Panc1 (cell line): ENCODE data around the gene ATP5IF1. TPM values are rescaled to one million over a fixed set of nuclear protein-coding genes. Genes with fewer than 3 reads are reported as not detected.

Experiments used
- ATAC-seq: fragments of 200-7000 bp; cut with Tn5 transposase; 2 replicates; pipeline ENCODE4 v1.9.1; 2020; ENCODE audit warnings: mild to moderate bottlenecking, moderate library complexity
- BruUV-seq: library from RNA; stranded (reverse); fragments of 400-500 nt; replicated peaks from 2 replicates; lab custom pipeline; 2021; lab: Mats Ljungman, UMichigan
- CTCF ChIA-PET: fragments of 300-600 bp; sonication (Branson Sonifier 250); formaldehyde crosslinking; loops from one replicate; lab custom pipeline; 2022; ENCODE audit warnings: antibody characterized with exemption; lab: Charles Lee
- POLR2A ChIA-PET: fragments of 300-600 bp; sonication (Branson Sonifier 250); formaldehyde crosslinking; loops from one replicate; lab custom pipeline; 2022; ENCODE audit warnings: antibody characterized with exemption; lab: Charles Lee
- DNase-seq: peaks from one replicate; pipeline ENCODE4 v3.0.0-alpha.2; 2010; ENCODE audit warnings: low read depth, low spot score
- H3K27ac ChIP-seq: 2 replicates; pipeline ENCODE4 v1.5.1; 2011; ENCODE audit warnings: mild to moderate bottlenecking, low read length, inconsistent platforms
- H3K27me3 ChIP-seq: fragments of 200-500 bp; sonication (Bioruptor generic); 2 replicates; pipeline ENCODE4 v1.6.0; 2014; ENCODE audit warnings: low read length, inconsistent platforms; ENCODE audit not compliant: control insufficient read depth, insufficient read depth
- H3K36me3 ChIP-seq: fragments of 200-500 bp; sonication (Bioruptor generic); 2 replicates; pipeline ENCODE4 v1.5.1; 2014; ENCODE audit warnings: inconsistent platforms, mild to moderate bottlenecking, low read length, moderate library complexity; ENCODE audit not compliant: control insufficient read depth, insufficient read depth
- H3K4me1 ChIP-seq: 2 replicates; pipeline ENCODE4 v1.5.1; 2011; ENCODE audit warnings: inconsistent platforms, mild to moderate bottlenecking, low read length, moderate library complexity; ENCODE audit not compliant: control insufficient read depth, insufficient read depth
- H3K4me3 ChIP-seq, 2 experiments: 2 replicates each; pipeline ENCODE4 v1.5.1; 2011 to 2012; ENCODE audit warnings: low read depth in 2 of 2, low read length in 2 of 2, mild to moderate bottlenecking in 2 of 2, inconsistent platforms in 1 of 2, moderate library complexity in 1 of 2
- H3K9me3 ChIP-seq: fragments of 200-500 bp; sonication (Bioruptor generic); 2 replicates; pipeline ENCODE4 v1.5.1; 2014; ENCODE audit warnings: low read depth, mild to moderate bottlenecking, inconsistent platforms, low read length, moderate library complexity; ENCODE audit not compliant: control insufficient read depth, insufficient read depth
- POLR2AphosphoS5 ChIP-seq: IDR thresholded peaks from 2 replicates; pipeline ENCODE4 v1.6.1; 2012; ENCODE audit warnings: mild to moderate bottlenecking, low read depth, low read length, moderate library complexity
- SIN3A ChIP-seq: IDR thresholded peaks from 2 replicates; pipeline ENCODE4 v1.6.1; 2012; ENCODE audit warnings: low read depth, mild to moderate bottlenecking, low read length, moderate library complexity, borderline replicate concordance; ENCODE audit not compliant: insufficient read depth
- TCF7L2 ChIP-seq: IDR thresholded peaks from 2 replicates; pipeline ENCODE4 v1.6.1; 2011; ENCODE audit warnings: mild to moderate bottlenecking, low read depth, low read length, inconsistent platforms
- in situ Hi-C: cut with HindIII; loops from 2 replicates; pipeline ENCODE4 v1.10.0; 2016; ENCODE audit warnings: low sequenced_read_pairs, low pct_unique_long_range_greater_than_20kb
- intact Hi-C: fragments of 100-400 bp; cut with micrococcal nuclease; formaldehyde crosslinking; loops from one replicate; pipeline ENCODE4 v1.10.0; 2022; ENCODE audit not compliant: unreplicated experiment
- total RNA-seq: library from RNA; stranded (reverse); gene quantifications from one replicate; pipeline ENCODE4 v1.2.1, GENCODE V29; 2021; ENCODE audit not compliant: unreplicated experiment
- TF ChIP-seq, protein P1 (sequence below): fragments of 450-650 bp; IDR thresholded peaks from 2 replicates; pipeline ENCODE4 v1.5.1; 2017; ENCODE audit warnings: mild to moderate bottlenecking
- TF ChIP-seq, protein P2 (sequence below), 2 experiments: IDR thresholded peaks; 2 replicates each; pipeline ENCODE4 v1.6.1; 2011 to 2012; ENCODE audit warnings: low read depth in 2 of 2, control low read depth in 1 of 2, low read length in 1 of 2, mild to moderate bottlenecking in 1 of 2, moderate library complexity in 1 of 2; ENCODE audit not compliant: insufficient read depth in 1 of 2

The ATP5IF1 gene
- total RNA-seq, 1 experiment from 2014 or later, result 94.5 TPM

DNA sequence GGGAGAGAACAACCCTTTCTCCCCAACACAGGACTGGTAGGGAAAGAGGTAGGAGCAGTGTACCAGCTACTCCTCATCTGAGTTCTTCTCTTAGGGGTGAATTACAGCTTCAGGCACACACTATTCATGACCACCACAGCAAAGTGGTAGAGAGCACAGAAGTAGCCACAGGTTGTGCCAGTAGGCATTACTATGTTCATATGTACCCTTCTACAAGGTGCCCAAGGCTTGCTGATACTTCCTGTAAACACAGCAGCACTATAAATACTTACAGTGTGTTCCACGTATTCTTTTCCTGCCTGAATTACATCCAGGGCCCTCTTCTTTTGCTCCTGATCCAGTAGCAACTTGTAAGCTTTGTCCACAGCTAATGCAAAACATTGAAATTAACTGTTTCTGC, 26.2 kb upstream of the ATP5IF1 start:
- in situ Hi-C loops, result no loop called here
- ATAC-seq, result no peak
- no peak for DNase-seq
- intact Hi-C loops, result loop anchor here (1.0 kb wide), 1 partner anchor 118 kb away; no protein-coding TSS in a partner anchor
- Histone ChIP-seq H3K9me3 (no peaks in the 10 kb centered on the region), H3K27me3 (no peaks in the 10 kb centered on the region), H3K36me3 (peaks cover 53% of the 10 kb centered on the region), H3K4me3 (no peak overlapping the region), H3K4me1 (no peaks in the 10 kb centered on the region), H3K27ac (no peak overlapping the region)
- POLR2A ChIA-PET, result no interaction called here
- no peak for TF ChIP-seq SIN3A
- no peak for TF ChIP-seq TCF7L2
- TF ChIP-seq, protein P1, sequence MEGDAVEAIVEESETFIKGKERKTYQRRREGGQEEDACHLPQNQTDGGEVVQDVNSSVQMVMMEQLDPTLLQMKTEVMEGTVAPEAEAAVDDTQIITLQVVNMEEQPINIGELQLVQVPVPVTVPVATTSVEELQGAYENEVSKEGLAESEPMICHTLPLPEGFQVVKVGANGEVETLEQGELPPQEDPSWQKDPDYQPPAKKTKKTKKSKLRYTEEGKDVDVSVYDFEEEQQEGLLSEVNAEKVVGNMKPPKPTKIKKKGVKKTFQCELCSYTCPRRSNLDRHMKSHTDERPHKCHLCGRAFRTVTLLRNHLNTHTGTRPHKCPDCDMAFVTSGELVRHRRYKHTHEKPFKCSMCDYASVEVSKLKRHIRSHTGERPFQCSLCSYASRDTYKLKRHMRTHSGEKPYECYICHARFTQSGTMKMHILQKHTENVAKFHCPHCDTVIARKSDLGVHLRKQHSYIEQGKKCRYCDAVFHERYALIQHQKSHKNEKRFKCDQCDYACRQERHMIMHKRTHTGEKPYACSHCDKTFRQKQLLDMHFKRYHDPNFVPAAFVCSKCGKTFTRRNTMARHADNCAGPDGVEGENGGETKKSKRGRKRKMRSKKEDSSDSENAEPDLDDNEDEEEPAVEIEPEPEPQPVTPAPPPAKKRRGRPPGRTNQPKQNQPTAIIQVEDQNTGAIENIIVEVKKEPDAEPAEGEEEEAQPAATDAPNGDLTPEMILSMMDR, result no peak
- TF ChIP-seq, protein P2, sequence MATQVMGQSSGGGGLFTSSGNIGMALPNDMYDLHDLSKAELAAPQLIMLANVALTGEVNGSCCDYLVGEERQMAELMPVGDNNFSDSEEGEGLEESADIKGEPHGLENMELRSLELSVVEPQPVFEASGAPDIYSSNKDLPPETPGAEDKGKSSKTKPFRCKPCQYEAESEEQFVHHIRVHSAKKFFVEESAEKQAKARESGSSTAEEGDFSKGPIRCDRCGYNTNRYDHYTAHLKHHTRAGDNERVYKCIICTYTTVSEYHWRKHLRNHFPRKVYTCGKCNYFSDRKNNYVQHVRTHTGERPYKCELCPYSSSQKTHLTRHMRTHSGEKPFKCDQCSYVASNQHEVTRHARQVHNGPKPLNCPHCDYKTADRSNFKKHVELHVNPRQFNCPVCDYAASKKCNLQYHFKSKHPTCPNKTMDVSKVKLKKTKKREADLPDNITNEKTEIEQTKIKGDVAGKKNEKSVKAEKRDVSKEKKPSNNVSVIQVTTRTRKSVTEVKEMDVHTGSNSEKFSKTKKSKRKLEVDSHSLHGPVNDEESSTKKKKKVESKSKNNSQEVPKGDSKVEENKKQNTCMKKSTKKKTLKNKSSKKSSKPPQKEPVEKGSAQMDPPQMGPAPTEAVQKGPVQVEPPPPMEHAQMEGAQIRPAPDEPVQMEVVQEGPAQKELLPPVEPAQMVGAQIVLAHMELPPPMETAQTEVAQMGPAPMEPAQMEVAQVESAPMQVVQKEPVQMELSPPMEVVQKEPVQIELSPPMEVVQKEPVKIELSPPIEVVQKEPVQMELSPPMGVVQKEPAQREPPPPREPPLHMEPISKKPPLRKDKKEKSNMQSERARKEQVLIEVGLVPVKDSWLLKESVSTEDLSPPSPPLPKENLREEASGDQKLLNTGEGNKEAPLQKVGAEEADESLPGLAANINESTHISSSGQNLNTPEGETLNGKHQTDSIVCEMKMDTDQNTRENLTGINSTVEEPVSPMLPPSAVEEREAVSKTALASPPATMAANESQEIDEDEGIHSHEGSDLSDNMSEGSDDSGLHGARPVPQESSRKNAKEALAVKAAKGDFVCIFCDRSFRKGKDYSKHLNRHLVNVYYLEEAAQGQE (IDR thresholded peaks at IDR 0.05; ENCODE audit: insufficient read depth in 1 of 2, low read depth in 2 of 2, low read length in 1 of 2), result no peak
- TF ChIP-seq POLR2AphosphoS5, result no peak
- BruUV-seq, result no TSS peak
- CTCF ChIA-PET, result interaction anchor here (1.3 kb wide), 1 partner anchor 118 kb away, joined by 16 read pairs; no protein-coding TSS in a partner anchor

DNA sequence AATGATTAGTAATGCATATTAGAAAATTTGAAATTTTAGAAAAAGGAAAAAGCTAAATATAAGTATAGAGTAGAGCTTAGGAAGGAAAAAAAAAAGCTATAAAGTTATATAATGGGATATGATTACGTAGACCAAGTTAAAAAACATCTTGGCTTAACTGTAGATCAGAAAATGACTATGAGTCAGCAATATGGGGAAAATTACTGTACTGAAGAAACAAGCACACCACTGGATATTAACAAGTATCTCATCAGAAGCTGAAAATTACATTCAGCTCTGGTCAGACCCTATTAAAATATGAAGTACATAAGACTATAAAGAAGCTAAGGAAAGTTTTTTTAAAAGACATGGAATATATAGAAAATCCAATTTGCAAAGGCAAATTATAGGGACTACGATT, 22.6 kb upstream of the ATP5IF1 start:
- TF ChIP-seq POLR2AphosphoS5 (no peak), TCF7L2 (no peak), SIN3A (no peak)
- TF ChIP-seq, protein P2 (IDR thresholded peaks at IDR 0.05; ENCODE audit: insufficient read depth in 1 of 2, low read depth in 2 of 2, low read length in 1 of 2), result no peak
- TF ChIP-seq, protein P1, result no peak
- Histone ChIP-seq H3K27me3 (no peaks in the 10 kb centered on the region), H3K36me3 (peaks cover 50% of the 10 kb centered on the region), H3K27ac (no peak overlapping the region), H3K9me3 (no peaks in the 10 kb centered on the region), H3K4me1 (no peaks in the 10 kb centered on the region), H3K4me3 (no peak overlapping the region)
- POLR2A ChIA-PET, result interaction anchor here (0.6 kb wide), 2 partner anchors 9 to 431 kb away, joined by 4 to 5 read pairs; no protein-coding TSS in a partner anchor
- ATAC-seq (no peak), DNase-seq (no peak)
- intact Hi-C loops (no loop called here), in situ Hi-C loops (no loop called here)
- no TSS peak for BruUV-seq
- CTCF ChIA-PET, result interaction anchor here (0.6 kb wide), 1 partner anchor 122 kb away, joined by 3 read pairs; no protein-coding TSS in a partner anchor
